ENCODE data around the gene MAST4.

MAST4 gene

DNA sequence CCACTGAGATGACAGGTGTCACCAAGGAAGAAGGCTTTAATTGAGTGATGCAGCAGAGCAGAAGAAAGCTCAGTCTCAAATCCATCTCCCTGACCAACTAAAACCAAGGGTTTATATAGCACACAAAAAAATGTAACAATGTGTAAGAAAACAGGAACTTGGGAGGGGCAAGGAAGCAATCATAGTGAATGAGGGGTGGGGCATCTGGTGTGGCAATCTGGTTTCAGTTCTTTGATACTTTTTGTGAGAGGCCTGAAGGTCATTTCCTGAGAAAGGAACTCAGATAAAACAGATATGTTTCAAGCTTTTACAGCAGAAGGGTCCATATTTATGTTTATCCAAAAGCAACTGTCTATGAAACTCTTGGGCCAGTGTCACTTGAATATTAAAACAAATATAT, 580.7 kb downstream of the MAST4 start:
- FAIRE-seq: no peak

- no peak for FAIRE-seq
Observed at GRCh38 chr5:67178085-67178484, 581.9 kb downstream of the MAST4 start.

DNA sequence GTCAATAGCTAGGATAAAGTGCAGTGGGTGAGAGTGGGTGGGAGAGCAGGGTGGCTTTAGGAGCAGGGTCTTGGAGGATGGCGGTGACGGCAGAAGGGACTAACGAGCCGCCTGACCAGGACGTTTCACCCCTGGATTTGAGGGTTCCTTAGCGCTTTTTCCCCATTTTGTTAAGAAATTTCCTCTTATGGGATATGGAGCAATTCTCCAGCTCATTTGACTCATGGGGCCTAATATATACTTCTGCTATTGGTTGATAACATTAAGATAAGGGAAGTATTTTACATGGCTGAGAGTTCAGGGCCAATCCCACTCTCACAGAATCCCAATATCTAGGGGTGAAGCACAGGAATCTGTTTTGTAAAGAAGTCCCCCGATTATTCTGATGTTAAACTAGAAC, 582.8 kb downstream of the MAST4 start:
- no peak for FAIRE-seq

DNA sequence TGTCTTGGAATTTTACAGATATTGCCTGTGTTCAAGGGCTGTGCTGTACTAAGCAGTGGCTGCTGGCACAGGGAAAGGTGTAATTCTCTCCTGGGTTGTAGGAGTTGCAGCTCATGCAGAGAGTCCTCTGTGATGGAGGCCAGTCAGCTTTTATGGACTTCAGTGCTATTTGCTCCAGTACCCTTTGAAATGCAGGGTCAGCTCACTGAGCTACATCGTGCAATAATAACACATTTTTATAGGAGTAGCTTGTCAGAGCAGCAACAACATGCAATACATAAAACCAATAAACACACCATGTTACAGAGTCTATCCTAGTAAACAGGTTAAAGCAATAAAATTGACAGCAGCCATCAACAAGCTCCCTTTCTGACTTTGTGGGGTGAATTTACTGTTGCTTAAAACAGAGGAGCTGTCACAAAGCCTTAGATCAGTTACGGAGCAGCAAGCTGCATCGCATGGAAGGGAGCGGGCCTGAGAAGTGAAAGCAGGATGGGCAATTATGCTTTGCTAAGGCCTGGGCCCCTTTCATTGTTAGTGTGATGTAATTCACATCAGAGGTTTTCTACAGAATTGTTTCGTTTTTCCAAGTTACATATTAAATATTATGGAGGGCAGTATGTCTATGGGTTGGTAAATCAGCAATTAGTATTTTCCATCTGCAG, 583.6 kb downstream of the MAST4 start:
- no peak for FAIRE-seq

DNA sequence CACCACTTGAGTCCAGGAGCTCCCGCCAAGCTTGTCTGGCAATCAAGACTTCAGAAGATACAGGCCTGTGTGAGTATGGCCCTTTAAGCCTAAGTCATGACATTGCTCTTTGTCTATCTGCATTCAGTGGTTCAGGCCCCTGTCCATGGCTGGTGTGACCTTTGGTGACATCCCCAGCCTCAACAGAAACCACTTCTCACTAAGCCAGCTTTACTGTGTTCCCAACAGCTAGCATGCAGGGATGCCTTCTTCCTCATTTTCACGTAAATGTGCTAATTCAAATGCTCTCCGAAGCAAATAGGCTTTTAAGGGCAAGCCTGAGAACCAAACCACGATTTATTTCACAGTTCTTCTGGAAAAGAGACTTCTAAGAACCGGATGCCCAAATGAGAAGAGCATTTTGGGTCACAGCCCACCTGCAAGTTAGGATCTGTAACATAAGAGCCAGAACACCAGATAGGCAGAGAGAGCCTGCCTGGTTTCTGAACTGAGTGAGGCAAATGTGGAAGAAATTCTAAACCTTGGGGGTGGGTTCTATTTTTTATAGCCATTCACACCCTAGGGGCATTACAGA, 585.5 kb downstream of the MAST4 start:
- FAIRE-seq: no peak

GRCh38 chr5:67182301-67182790, 586.2 kb downstream of the MAST4 start:
- no peak for FAIRE-seq

GRCh38 chr5:67183859-67184258, 587.7 kb downstream of the MAST4 start:
- no peak for FAIRE-seq

DNA sequence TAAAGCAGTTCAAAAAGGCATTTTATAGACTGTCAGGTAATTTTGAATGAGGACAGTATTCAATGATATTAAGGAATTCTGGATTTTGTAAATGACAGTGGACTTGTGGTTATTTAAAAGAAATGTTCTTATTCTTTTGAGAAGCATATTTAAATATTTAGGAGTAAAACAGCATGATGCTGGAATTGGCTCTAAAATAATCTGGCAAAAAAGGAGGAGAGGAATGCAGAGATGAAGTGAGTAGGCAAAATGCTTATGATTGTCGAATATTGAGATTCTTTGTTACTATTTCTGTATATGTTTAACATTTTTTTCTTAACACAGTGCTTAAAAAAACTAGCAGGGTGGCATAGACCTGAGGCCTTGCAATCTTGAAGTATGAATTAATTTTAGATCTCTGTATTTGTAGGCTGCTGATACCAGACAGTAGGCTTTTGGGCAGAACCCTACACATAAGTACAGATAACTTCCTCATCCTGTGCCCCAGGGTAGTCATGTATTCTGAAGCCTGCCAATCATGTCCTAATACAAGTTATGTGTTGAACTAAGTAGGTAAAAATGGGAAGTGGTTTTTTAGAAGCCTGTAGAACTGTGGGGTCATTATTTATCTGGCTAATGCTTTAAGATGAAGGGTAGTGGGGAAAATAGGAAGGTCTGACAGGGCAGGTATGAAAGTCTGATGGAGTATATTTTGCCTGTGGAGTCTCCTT, 591.0 kb downstream of the MAST4 start:
- FAIRE-seq: no peak

GRCh38 chr5:67188274-67189078, 592.3 kb downstream of the MAST4 start:
- no peak for FAIRE-seq

GRCh38 chr5:67189079-67189354, 592.8 kb downstream of the MAST4 start:
- FAIRE-seq: no peak

GRCh38 chr5:67189931-67190330, 593.7 kb downstream of the MAST4 start:
- no peak for FAIRE-seq

GRCh38 chr5:67190410-67190809, 594.2 kb downstream of the MAST4 start:
- no peak for FAIRE-seq

GRCh38 chr5:67190861-67191260, 594.7 kb downstream of the MAST4 start:
- no peak for FAIRE-seq

DNA sequence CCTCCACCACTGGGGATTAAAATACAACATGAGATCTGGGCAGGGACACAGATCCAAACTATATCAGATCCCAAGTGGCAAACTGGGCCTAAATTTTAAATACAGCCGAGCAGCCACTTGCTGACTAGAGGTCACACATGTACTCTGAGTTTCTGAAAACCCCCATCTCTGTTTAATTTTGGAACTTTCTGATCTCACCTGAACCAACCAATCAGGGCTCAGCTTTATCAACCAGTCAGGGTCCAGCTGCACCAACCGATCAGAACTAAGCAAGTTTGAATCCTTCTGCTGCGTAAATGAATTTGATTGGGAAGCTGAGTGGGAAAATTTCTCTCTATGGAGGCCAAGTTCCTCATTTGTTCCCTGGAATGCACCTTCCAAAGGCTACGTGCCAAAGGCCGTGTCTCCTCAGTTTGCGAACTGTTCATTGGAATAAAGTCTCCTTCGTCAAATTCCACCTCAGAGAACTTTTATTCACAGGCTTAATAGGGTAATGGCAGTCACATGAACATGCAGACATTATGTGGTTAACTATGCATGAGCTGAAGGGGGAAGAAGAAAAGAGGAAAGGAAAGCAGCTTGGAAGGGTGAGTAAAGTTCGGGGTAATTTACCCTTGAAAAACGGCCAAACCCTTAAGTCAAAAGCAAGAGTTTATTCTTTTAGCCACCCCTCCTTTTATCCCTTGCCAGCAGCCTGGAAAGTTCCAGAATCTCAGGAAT, 596.7 kb downstream of the MAST4 start:
- no peak for FAIRE-seq

DNA sequence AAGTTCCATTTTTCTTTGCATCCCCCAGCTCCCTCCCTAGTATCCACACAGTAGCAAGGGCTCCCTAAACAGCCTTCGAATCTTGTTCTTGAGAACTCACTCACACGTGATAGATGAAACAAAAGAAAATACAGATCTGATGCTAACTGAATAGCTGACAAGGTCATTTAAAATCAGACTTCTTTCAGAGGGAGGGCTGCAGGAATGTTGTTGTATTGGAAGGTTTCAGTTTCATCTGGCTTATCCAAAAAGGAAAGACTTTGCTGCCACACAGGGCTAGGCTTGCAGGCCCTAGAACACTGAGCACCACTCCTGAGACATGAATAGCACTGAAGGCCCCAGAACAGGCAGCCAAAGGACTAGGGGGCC, 597.2 kb downstream of the MAST4 start:
- FAIRE-seq: no peak

- no peak for FAIRE-seq
Observed at GRCh38 chr5:67194166-67194565, 598.0 kb downstream of the MAST4 start.

GRCh38 chr5:67195406-67196275, 599.4 kb downstream of the MAST4 start:
- no peak for FAIRE-seq

DNA sequence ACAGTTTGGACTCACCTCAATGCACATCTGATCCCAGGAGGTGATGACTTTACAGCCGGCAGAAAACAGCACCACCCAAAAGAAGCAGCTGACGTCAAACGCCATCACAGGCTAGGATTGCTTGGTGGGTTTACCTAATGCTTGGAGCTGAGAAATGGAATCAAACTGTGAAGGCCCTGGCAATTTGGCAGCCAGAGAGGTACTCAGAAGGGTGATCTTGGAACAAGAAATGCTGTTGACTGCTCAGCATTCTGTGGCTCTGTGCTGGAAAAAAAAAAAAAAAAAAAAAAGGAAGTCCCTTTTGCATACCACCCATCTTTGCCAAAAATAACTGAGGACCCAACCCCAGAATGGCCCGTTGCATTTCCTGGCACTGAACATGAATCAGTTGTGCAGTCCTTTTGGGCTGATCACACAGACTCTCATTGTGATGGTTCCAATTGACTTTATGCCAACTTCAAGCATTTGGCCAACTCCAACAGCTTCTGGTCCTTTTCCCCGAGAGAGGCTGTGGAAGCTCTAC, 600.4 kb downstream of the MAST4 start, which contains the start of gene CD180:
TSS of gene CD180 (minus strand) at position 263 of the 523 bp plus-strand sequence. CDS start at position 105, 158 bp downstream.
- FAIRE-seq: no peak

DNA sequence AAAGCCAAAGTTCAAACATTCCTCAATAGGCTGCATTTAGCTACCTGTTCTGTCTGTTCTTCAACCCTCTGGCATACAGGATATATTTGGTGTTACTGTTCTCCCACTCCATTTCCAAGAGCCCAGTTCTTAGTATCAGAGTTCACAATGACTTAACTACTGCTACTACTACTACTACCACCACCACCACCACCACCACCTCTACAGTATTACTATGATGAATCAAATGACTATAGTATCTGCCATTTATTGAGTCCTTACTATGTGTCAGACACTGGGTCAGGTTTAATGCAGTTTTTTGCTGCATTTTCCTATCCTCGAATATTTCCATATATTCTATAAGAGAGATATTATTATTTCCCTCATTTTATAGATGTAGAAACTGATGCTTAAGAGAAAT, 601.3 kb downstream of the MAST4 start:
- FAIRE-seq: no peak

- FAIRE-seq: no peak
Observed at GRCh38 chr5:67198917-67199316, 602.7 kb downstream of the MAST4 start.

DNA sequence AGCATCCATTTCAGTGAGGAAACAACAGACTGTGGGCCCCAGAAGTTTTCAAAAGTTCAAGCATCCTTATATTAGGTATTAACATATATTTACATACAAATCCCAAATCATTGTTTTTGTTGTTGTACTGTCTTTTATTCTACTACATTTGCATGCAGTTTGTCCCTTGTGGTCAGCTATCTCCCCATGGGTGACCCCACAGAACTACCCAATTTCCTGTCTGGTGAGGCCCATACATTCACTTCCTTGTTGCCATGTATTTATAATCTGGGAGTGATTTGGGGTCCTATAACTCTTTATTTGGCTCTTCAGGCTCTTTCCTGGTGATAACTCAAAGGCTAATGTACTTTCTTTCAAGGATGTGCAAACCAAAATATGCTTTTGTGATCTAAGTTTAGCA, 603.7 kb downstream of the MAST4 start:
- no peak for FAIRE-seq

Data from islet of Langerhans (tissue), 1 donor.